ENCODE data around the gene RND1. TPM values are rescaled to one million over a fixed set of nuclear protein-coding genes. Genes with fewer than 3 reads are reported as not detected.

Gene RND1
- total RNA-seq, 2 experiments from 2014 or later = 7.3 to 13.9 TPM

DNA sequence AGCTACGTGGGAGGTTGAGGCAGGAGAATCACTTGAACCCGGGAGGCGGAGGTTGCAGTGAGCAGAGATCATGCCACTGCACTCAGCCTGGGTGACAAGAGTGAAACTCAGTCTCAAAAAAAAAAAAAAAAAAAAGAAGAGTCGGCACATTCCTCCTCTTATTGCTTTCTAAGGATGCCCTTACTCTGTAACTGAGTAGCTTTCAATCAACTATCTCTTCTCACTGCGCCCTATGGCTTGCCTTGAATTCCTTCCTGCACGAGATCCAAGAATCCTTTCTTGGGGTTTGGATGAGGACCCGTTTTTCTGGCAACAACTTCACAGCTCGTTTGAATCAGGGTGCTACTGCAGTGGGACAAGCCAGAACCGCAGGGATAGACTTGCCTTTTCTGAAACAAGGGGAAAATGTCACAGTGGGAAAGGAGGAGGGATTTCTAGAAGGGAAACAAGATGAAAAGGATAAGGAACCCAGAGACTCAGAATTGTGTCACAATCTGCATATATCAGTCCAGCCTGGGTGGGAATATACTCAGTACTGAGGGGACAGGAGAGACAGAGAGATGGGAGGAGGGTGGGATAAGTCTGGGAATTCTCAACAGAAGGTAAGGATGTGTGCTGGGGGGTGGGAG, 16.1 kb upstream of the RND1 start:
- BruUV-seq (replicated peaks) = no TSS peak
- intact Hi-C loops (cut with micrococcal nuclease; ENCODE audit: unreplicated experiment) = no loop called here
- H3K4me1 ChIP-seq (ENCODE audit: insufficient read depth, low read length, poor library complexity, severe bottlenecking) = no peaks in the 10 kb centered on the region
- H3K9me3 ChIP-seq (ENCODE audit: low read length) = no peaks in the 10 kb centered on the region
- H3K4me2 ChIP-seq (ENCODE audit: low read length) = no peak overlapping the region
- no peaks in the 10 kb centered on the region for H4K20me1 ChIP-seq (ENCODE audit: insufficient read depth, low read length)
- no peaks in the 10 kb centered on the region for H3K79me2 ChIP-seq (ENCODE audit: insufficient read depth, low read depth, low read length)
- no peak overlapping the region for H2AFZ ChIP-seq (ENCODE audit: low read length)
- CTCF ChIA-PET (ENCODE audit: unreplicated experiment) = interaction anchor here (0.7 kb wide), 1 partner anchor 9 kb away, joined by 3 read pairs; no protein-coding TSS in a partner anchor
- H3K36me3 ChIP-seq (ENCODE audit: insufficient read depth, low read length) = no peaks in the 10 kb centered on the region
- no peak for TF ChIP-seq EZH2phosphoT487 (IDR thresholded peaks at IDR 0.05; ENCODE audit: borderline replicate concordance, low read depth, low read length)
- TF ChIP-seq, protein P1, sequence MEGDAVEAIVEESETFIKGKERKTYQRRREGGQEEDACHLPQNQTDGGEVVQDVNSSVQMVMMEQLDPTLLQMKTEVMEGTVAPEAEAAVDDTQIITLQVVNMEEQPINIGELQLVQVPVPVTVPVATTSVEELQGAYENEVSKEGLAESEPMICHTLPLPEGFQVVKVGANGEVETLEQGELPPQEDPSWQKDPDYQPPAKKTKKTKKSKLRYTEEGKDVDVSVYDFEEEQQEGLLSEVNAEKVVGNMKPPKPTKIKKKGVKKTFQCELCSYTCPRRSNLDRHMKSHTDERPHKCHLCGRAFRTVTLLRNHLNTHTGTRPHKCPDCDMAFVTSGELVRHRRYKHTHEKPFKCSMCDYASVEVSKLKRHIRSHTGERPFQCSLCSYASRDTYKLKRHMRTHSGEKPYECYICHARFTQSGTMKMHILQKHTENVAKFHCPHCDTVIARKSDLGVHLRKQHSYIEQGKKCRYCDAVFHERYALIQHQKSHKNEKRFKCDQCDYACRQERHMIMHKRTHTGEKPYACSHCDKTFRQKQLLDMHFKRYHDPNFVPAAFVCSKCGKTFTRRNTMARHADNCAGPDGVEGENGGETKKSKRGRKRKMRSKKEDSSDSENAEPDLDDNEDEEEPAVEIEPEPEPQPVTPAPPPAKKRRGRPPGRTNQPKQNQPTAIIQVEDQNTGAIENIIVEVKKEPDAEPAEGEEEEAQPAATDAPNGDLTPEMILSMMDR (conservative IDR thresholded peaks at IDR 0.05; ENCODE audit: low read length) = no peak
- no peaks in the 10 kb centered on the region for H3K9me2 ChIP-seq (ENCODE audit: insufficient read depth, low read length)
- no peak for DNase-seq (ENCODE audit: low spot score)
- H3K4me3 ChIP-seq (ENCODE audit: low read depth, low read length, poor library complexity, severe bottlenecking) = no peak overlapping the region
- POLR2A ChIA-PET = interaction anchor here (1.0 to 1.2 kb wide), 2 partner anchors 17 to 29 kb away, joined by 3 to 4 read pairs; no protein-coding TSS in a partner anchor
- H3K27ac ChIP-seq (ENCODE audit: low read depth, low read length, poor library complexity, severe bottlenecking) = no peak overlapping the region

DNA sequence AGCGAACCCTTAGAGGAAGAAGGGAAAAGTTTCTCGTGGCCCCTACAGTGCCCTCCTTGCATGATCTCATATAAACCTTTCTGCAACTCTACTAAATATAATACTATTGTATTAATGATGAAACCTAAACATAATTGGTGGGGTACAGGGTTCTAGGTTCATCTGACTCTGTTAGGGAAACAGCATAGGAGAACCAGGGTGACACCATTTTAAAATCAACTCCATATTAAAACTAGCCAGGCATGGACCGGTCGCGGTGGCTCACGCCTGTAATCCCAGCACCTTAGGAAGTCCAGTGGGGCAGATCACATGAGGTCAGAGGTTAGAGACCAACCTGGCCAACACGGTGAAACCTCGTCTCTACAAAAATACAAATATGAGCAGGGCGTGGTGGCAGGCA, 15.0 kb upstream of the RND1 start:
- BruUV-seq (replicated peaks) = no TSS peak
- Histone ChIP-seq H4K20me1 (ENCODE audit: insufficient read depth, low read length) (no peaks in the 10 kb centered on the region), H3K36me3 (ENCODE audit: insufficient read depth, low read length) (no peaks in the 10 kb centered on the region), H3K9me3 (ENCODE audit: low read length) (no peaks in the 10 kb centered on the region), H3K4me1 (ENCODE audit: insufficient read depth, low read length, poor library complexity, severe bottlenecking) (no peaks in the 10 kb centered on the region), H2AFZ (ENCODE audit: low read length) (no peak overlapping the region), H3K4me2 (ENCODE audit: low read length) (no peak overlapping the region), H3K79me2 (ENCODE audit: insufficient read depth, low read depth, low read length) (no peaks in the 10 kb centered on the region), H3K27ac (ENCODE audit: low read depth, low read length, poor library complexity, severe bottlenecking) (no peak overlapping the region), H3K9me2 (ENCODE audit: insufficient read depth, low read length) (no peaks in the 10 kb centered on the region), H3K4me3 (ENCODE audit: low read depth, low read length, poor library complexity, severe bottlenecking) (no peak overlapping the region)
- POLR2A ChIA-PET = interaction anchor here (1.0 to 1.2 kb wide), 2 partner anchors 15 to 28 kb away, joined by 3 to 4 read pairs; no protein-coding TSS in a partner anchor
- no peak for DNase-seq (ENCODE audit: low spot score)
- intact Hi-C loops (cut with micrococcal nuclease; ENCODE audit: unreplicated experiment) = no loop called here
- CTCF ChIA-PET (ENCODE audit: unreplicated experiment) = interaction anchor here (1.1 kb wide), 1 partner anchor 9 kb away, joined by 3 read pairs; no protein-coding TSS in a partner anchor
- TF ChIP-seq, protein P1 (conservative IDR thresholded peaks at IDR 0.05; ENCODE audit: low read length) = no peak
- TF ChIP-seq EZH2phosphoT487 (IDR thresholded peaks at IDR 0.05; ENCODE audit: borderline replicate concordance, low read depth, low read length) = no peak

DNA sequence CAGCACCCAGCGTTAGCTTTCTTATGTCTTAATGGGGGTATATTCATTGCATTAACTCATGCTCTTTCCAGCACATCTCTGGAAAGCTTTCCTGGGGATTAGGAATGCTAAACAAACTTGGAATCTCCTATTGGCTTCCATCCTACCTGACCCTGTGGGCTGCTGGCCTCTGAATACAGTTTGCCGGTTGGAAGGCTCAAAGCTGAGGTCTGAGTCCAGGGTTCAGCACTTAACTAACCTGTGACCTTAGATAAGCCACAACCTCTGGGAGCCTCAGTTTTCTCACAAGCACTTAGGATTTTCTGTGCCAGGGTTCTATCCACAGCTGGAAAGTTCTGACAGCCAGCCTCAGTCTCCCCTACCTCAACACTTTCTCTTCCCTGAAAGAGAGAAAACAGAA, 12.9 kb upstream of the RND1 start:
- Histone ChIP-seq H3K36me3 (ENCODE audit: insufficient read depth, low read length) (no peaks in the 10 kb centered on the region), H3K27ac (ENCODE audit: low read depth, low read length, poor library complexity, severe bottlenecking) (no peak overlapping the region), H3K9me2 (ENCODE audit: insufficient read depth, low read length) (no peaks in the 10 kb centered on the region), H3K4me1 (ENCODE audit: insufficient read depth, low read length, poor library complexity, severe bottlenecking) (no peaks in the 10 kb centered on the region), H3K79me2 (ENCODE audit: insufficient read depth, low read depth, low read length) (no peaks in the 10 kb centered on the region), H3K9me3 (ENCODE audit: low read length) (no peaks in the 10 kb centered on the region), H2AFZ (ENCODE audit: low read length) (no peak overlapping the region), H3K4me3 (ENCODE audit: low read depth, low read length, poor library complexity, severe bottlenecking) (no peak overlapping the region), H3K4me2 (ENCODE audit: low read length) (no peak overlapping the region), H4K20me1 (ENCODE audit: insufficient read depth, low read length) (no peaks in the 10 kb centered on the region)
- ChIA-PET POLR2A (no interaction called here), CTCF (ENCODE audit: unreplicated experiment) (no interaction called here)
- intact Hi-C loops (cut with micrococcal nuclease; ENCODE audit: unreplicated experiment) = no loop called here
- BruUV-seq (replicated peaks) = no TSS peak
- TF ChIP-seq, protein P1 (conservative IDR thresholded peaks at IDR 0.05; ENCODE audit: low read length) = no peak
- TF ChIP-seq EZH2phosphoT487 (IDR thresholded peaks at IDR 0.05; ENCODE audit: borderline replicate concordance, low read depth, low read length) = no peak
- no peak for DNase-seq (ENCODE audit: low spot score)
